GM18870 (cell line): ENCODE data around the gene PRND.

Source experiments
- ATAC-seq: cut with Tn5 transposase; IDR thresholded peaks from one replicate; pipeline ENCODE4 v1.9.1; 2021; ENCODE audit warnings: moderate library complexity; ENCODE audit not compliant: unreplicated experiment

Gene PRND

GRCh38 chr20:4775322-4776078, 53.8 kb downstream of the PRND start:
- ATAC-seq, result no peak

GRCh38 chr20:4776079-4776630, 54.4 kb downstream of the PRND start:
- ATAC-seq, result no peak
